HEK293 (cell line): ENCODE data around the gene G6PD.
A peak's percentile ranks its signal among the peaks of the same experiment; 100 is the strongest.

Experiments
- CTCF ChIA-PET: fragments of 350-600 bp; formaldehyde crosslinking; extraction: SDS; loops from one replicate; lab custom pipeline; 2021; ENCODE audit warnings: antibody characterized with exemption; lab: Yijun Ruan, JAX
- POLR2A ChIA-PET: fragments of 300-600 bp; formaldehyde crosslinking; extraction: SDS; loops from one replicate; lab custom pipeline; 2020; ENCODE audit warnings: antibody characterized with exemption, inconsistent platforms; lab: Yijun Ruan, JAX
- H3K27ac ChIP-seq: fragments of 200-500 bp; sonication (Bioruptor generic); 2 replicates; pipeline ENCODE4 v1.5.1; 2014; ENCODE audit warnings: low read depth, low read length, control low read depth, inconsistent platforms; ENCODE audit errors: extremely low read depth
- H3K36me3 ChIP-seq, 2 experiments: fragments of 200-500 bp in 1 of 2; sonication (Bioruptor generic) in 1 of 2; 1 replicate in 1 of 2; 2 replicates in 1 of 2; pipeline ENCODE4 v1.5.1; 2014 to 2017; ENCODE audit warnings: inconsistent platforms in 2 of 2, low read length in 2 of 2; ENCODE audit not compliant: control insufficient read depth in 2 of 2, insufficient read depth in 1 of 2
- H3K4me1 ChIP-seq: fragments of 200-500 bp; sonication (Bioruptor generic); 2 replicates; pipeline ENCODE4 v1.5.1; 2014; ENCODE audit warnings: mild to moderate bottlenecking, low read length, inconsistent platforms; ENCODE audit not compliant: control insufficient read depth, insufficient read depth
- H3K4me3 ChIP-seq: 2 replicates; pipeline ENCODE4 v1.5.1; 2011; ENCODE audit warnings: low read depth, mild to moderate bottlenecking, control low read depth, low read length, moderate library complexity
- H3K9me3 ChIP-seq: fragments of 200-500 bp; sonication (Bioruptor generic); 2 replicates; pipeline ENCODE4 v1.5.1; 2014; ENCODE audit warnings: low read depth, low read length, inconsistent platforms; ENCODE audit not compliant: control insufficient read depth, insufficient read depth
- ATF2 ChIP-seq: fragments of 450-650 bp; formaldehyde crosslinking; IDR thresholded peaks from 2 replicates; pipeline ENCODE4 v1.5.1; 2016; ENCODE audit warnings: missing biosample characterization, missing genetic modification characterization, low read depth
- BCL11A ChIP-seq: fragments of 450-650 bp; formaldehyde crosslinking; IDR thresholded peaks from 2 replicates; pipeline ENCODE4 v1.5.1; 2016; ENCODE audit warnings: low read depth, missing biosample characterization, missing genetic modification characterization
- BCL6B ChIP-seq: fragments of 450-650 bp; formaldehyde crosslinking; IDR thresholded peaks from 2 replicates; pipeline ENCODE4 v1.5.1; 2017; ENCODE audit warnings: missing biosample characterization, missing genetic modification characterization
- CTCF ChIP-seq: fragments of 450-650 bp; formaldehyde crosslinking; IDR thresholded peaks from 2 replicates; pipeline ENCODE4 v1.5.1; 2016; ENCODE audit warnings: missing biosample characterization, missing genetic modification characterization
- INSM2 ChIP-seq: fragments of 450-650 bp; formaldehyde crosslinking; IDR thresholded peaks from 2 replicates; pipeline ENCODE4 v1.5.1; 2016; ENCODE audit warnings: missing biosample characterization, missing genetic modification characterization
- PBX3 ChIP-seq: sonication (generic); formaldehyde crosslinking; IDR thresholded peaks from 2 replicates; pipeline ENCODE4 v1.8.1; 2022; ENCODE audit warnings: mild to moderate bottlenecking, moderate library complexity, missing genetic modification reagents
- PRDM4 ChIP-seq: fragments of 450-650 bp; formaldehyde crosslinking; IDR thresholded peaks from 2 replicates; pipeline ENCODE4 v1.5.1; 2017; ENCODE audit warnings: missing biosample characterization, missing genetic modification characterization
- RBAK ChIP-seq: fragments of 450-650 bp; formaldehyde crosslinking; IDR thresholded peaks from 2 replicates; pipeline ENCODE4 v1.5.1; 2016; ENCODE audit warnings: missing biosample characterization, missing genetic modification characterization
- SETDB1 ChIP-seq: IDR thresholded peaks from one replicate; pipeline ENCODE4 v1.6.1; 2017; ENCODE audit warnings: mild to moderate bottlenecking, low read length, moderate library complexity, mixed read lengths; ENCODE audit not compliant: insufficient read length
- ZBTB6 ChIP-seq: fragments of 450-650 bp; formaldehyde crosslinking; IDR thresholded peaks from 2 replicates; pipeline ENCODE4 v1.5.1; 2017; ENCODE audit warnings: missing biosample characterization, missing genetic modification characterization
- ZBTB8A ChIP-seq: fragments of 450-650 bp; formaldehyde crosslinking; IDR thresholded peaks from 2 replicates; pipeline ENCODE4 v1.5.1; 2016; ENCODE audit warnings: missing biosample characterization, missing genetic modification characterization
- ZEB2 ChIP-seq: fragments of 450-650 bp; formaldehyde crosslinking; IDR thresholded peaks from 2 replicates; pipeline ENCODE4 v1.5.1; 2016; ENCODE audit warnings: missing biosample characterization, missing genetic modification characterization
- ZNF174 ChIP-seq: fragments of 450-650 bp; formaldehyde crosslinking; IDR thresholded peaks from 2 replicates; pipeline ENCODE4 v1.5.0; 2017; ENCODE audit warnings: missing biosample characterization, mild to moderate bottlenecking, missing genetic modification characterization
- ZNF202 ChIP-seq: fragments of 450-650 bp; formaldehyde crosslinking; IDR thresholded peaks from 2 replicates; pipeline ENCODE4 v1.5.1; 2016; ENCODE audit warnings: missing biosample characterization, missing genetic modification characterization, borderline replicate concordance
- ZNF26 ChIP-seq: fragments of 450-650 bp; formaldehyde crosslinking; IDR thresholded peaks from 2 replicates; pipeline ENCODE4 v1.5.1; 2016; ENCODE audit warnings: missing biosample characterization, missing genetic modification characterization
- ZNF274 ChIP-seq, 2 experiments: fragments of 200-500 bp in 1 of 2; fragments of 450-650 bp in 1 of 2; sonication (Bioruptor generic) in 1 of 2; formaldehyde crosslinking in 1 of 2; IDR thresholded peaks; 2 replicates each; pipeline versions ENCODE4 v1.5.1 to v1.6.1; 2014 to 2016; ENCODE audit warnings: borderline replicate concordance in 1 of 2, inconsistent platforms in 1 of 2, low read length in 1 of 2, missing biosample characterization in 1 of 2, missing genetic modification characterization in 1 of 2
- ZNF449 ChIP-seq: fragments of 450-650 bp; formaldehyde crosslinking; IDR thresholded peaks from 2 replicates; pipeline ENCODE4 v1.5.1; 2017; ENCODE audit warnings: missing biosample characterization, mild to moderate bottlenecking, missing genetic modification characterization, moderate library complexity
- ZSCAN30 ChIP-seq: fragments of 450-650 bp; IDR thresholded peaks from 2 replicates; pipeline ENCODE4 v1.5.1; 2018; ENCODE audit warnings: missing biosample characterization, mild to moderate bottlenecking, missing genetic modification characterization, moderate library complexity

G6PD gene

GRCh38 chrX:154534526-154535322, 11.9 kb downstream of the G6PD start:
- Histone ChIP-seq H3K4me1 (no peaks in the 10 kb centered on the region), H3K9me3 (no peaks in the 10 kb centered on the region), H3K36me3 (peaks cover 0 to 50% of the 10 kb centered on the region in 2 experiments; a peak in 1 of 3 replicates), H3K27ac (no peak overlapping the region), H3K4me3 (no peak overlapping the region)
- ChIA-PET POLR2A (interaction anchor here (0.6 kb wide), 2 partner anchors 131 to 521 kb away, joined by 3 to 5 read pairs; no protein-coding TSS in a partner anchor), CTCF (interaction anchor here (0.6 to 4.2 kb wide), 17 partner anchors 7 to 588 kb away, joined by 3 to 29 read pairs (median 5); partner anchors contain the start of genes FLNA and SLC10A3)
- TF ChIP-seq SETDB1 (no peak), ZBTB8A (tag by site-specific recombination) (0 out of 2 replicates have a peak, but pooled peaks have one; percentile 17), BCL6B (tag by site-specific recombination) (no peak), PBX3 (CRISPR knock-in tag) (0 out of 2 replicates have a peak, but pooled peaks have one; percentile 64), ZNF274 (IDR thresholded peaks at IDR 0.05; ENCODE audit: low read length) (no peak), ZNF274 (tag by site-specific recombination; IDR thresholded peaks at IDR 0.05; ENCODE audit: borderline replicate concordance) (no peak), RBAK (tag by site-specific recombination) (no peak), CTCF (peak; percentile 100), ZNF26 (no peak), INSM2 (0 out of 2 replicates have a peak, but pooled peaks have one; percentile 44), PRDM4 (no peak), ZNF202 (tag by site-specific recombination) (no peak), ZBTB6 (tag by site-specific recombination) (no peak), BCL11A (no peak), ZSCAN30 (tag by site-specific recombination) (peak; percentile 96), ZNF174 (tag by site-specific recombination) (no peak), ATF2 (tag by site-specific recombination) (no peak), ZEB2 (tag by site-specific recombination) (peak; percentile 58), ZNF449 (tag by site-specific recombination) (no peak)
